ENCODE measurements around the gene MGAT5B. TPM values are rescaled to one million over a fixed set of nuclear protein-coding genes. Genes with fewer than 3 reads are reported as not detected.

Gene MGAT5B
- total and polyA plus RNA-seq, 10 of the 15 experiments (the other 5 are each of a cell fraction or from before 2014, with no cell fraction given) = 0.13 TPM; not detected in 9

DNA sequence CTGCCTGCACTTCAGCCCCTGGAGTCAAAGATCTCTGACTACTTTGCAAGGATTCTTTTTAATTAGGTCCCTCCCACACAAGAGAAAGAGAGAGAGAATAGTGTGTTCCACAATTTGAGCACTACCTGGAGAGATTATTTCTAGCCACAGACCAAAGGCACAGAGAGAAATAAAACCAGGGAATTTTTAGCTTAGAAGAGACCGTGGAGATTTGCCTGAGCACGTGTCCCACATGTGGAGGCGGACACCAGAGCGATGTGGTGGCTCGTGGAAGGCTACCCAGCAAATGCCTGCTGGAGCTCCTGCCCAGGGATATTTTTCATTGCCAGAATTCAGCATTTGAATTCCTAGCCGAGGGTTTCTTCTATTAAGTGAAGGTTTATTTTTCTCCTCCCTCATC, 50.6 kb downstream of the MGAT5B start:
- no peak for ATAC-seq
- TF ChIP-seq, protein P1, sequence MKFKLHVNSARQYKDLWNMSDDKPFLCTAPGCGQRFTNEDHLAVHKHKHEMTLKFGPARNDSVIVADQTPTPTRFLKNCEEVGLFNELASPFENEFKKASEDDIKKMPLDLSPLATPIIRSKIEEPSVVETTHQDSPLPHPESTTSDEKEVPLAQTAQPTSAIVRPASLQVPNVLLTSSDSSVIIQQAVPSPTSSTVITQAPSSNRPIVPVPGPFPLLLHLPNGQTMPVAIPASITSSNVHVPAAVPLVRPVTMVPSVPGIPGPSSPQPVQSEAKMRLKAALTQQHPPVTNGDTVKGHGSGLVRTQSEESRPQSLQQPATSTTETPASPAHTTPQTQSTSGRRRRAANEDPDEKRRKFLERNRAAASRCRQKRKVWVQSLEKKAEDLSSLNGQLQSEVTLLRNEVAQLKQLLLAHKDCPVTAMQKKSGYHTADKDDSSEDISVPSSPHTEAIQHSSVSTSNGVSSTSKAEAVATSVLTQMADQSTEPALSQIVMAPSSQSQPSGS (IDR thresholded peaks at IDR 0.05; ENCODE audit: low read length) = no peak
- TF ChIP-seq CHD1 (IDR thresholded peaks at IDR 0.05; ENCODE audit: low read depth, low read length) (no peak), JUNB (IDR thresholded peaks at IDR 0.05) (no peak), EZH2 (IDR thresholded peaks at IDR 0.05; ENCODE audit: borderline replicate concordance, control insufficient read depth, low read depth, low read length) (no peak), SUPT20H (IDR thresholded peaks at IDR 0.05; ENCODE audit: borderline replicate concordance, control insufficient read depth, low read depth, low read length) (no peak), NFIC (IDR thresholded peaks at IDR 0.05; ENCODE audit: low read depth, low read length) (no peak), NFYB (IDR thresholded peaks at IDR 0.05; ENCODE audit: insufficient read depth, low read depth, low read length) (no peak), CREB1 (IDR thresholded peaks at IDR 0.05; ENCODE audit: low read depth) (no peak), SP1 (IDR thresholded peaks at IDR 0.05; ENCODE audit: low read depth, low read length) (no peak), RUNX3 (IDR thresholded peaks at IDR 0.05; ENCODE audit: low read length) (no peak), MYC (IDR thresholded peaks at IDR 0.05; ENCODE audit: insufficient read depth, insufficient read length, insufficient replicate concordance, low read length, severe bottlenecking) (no peak), RCOR1 (conservative IDR thresholded peaks at IDR 0.05; ENCODE audit: low read depth, low read length) (no peak), BMI1 (IDR thresholded peaks at IDR 0.05; ENCODE audit: borderline replicate concordance) (no peak), KAT2A (conservative IDR thresholded peaks at IDR 0.05; ENCODE audit: control insufficient read depth, low read depth, low read length) (no peak), HCFC1 (IDR thresholded peaks at IDR 0.05; ENCODE audit: low read length) (no peak)
- TF ChIP-seq, protein P2, sequence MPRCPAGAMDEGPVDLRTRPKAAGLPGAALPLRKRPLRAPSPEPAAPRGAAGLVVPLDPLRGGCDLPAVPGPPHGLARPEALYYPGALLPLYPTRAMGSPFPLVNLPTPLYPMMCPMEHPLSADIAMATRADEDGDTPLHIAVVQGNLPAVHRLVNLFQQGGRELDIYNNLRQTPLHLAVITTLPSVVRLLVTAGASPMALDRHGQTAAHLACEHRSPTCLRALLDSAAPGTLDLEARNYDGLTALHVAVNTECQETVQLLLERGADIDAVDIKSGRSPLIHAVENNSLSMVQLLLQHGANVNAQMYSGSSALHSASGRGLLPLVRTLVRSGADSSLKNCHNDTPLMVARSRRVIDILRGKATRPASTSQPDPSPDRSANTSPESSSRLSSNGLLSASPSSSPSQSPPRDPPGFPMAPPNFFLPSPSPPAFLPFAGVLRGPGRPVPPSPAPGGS (IDR thresholded peaks at IDR 0.05; ENCODE audit: borderline replicate concordance, insufficient read depth, low read depth, low read length, poor library complexity, severe bottlenecking) = no peak
- TF ChIP-seq, protein P3, sequence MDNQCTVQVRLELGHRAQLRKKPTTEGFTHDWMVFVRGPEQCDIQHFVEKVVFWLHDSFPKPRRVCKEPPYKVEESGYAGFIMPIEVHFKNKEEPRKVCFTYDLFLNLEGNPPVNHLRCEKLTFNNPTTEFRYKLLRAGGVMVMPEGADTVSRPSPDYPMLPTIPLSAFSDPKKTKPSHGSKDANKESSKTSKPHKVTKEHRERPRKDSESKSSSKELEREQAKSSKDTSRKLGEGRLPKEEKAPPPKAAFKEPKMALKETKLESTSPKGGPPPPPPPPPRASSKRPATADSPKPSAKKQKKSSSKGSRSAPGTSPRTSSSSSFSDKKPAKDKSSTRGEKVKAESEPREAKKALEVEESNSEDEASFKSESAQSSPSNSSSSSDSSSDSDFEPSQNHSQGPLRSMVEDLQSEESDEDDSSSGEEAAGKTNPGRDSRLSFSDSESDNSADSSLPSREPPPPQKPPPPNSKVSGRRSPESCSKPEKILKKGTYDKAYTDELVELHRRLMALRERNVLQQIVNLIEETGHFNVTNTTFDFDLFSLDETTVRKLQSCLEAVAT (IDR thresholded peaks at IDR 0.05) = no peak
- H3K27ac ChIP-seq (ENCODE audit: control insufficient read depth, insufficient read depth) = no peak overlapping the region
- BruUV-seq (replicated peaks) = no TSS peak
- WGBS (ENCODE audit: insufficient coverage, insufficient replicate concordance, low lambda C conversion rate, missing lambda C conversion rate) = 20% methylated on average over 6 of the region's 6 CpGs
- no peak overlapping the region for H2AFZ ChIP-seq (ENCODE audit: control insufficient read depth, low read depth, low read length)
- no peak for FAIRE-seq
- no peaks in the 10 kb centered on the region for H3K79me2 ChIP-seq (ENCODE audit: control insufficient read depth, insufficient read depth, low read length)
- POLR2A ChIA-PET = no interaction called here
- H3K9ac ChIP-seq (ENCODE audit: control insufficient read depth, insufficient read depth, low read length) = no peak overlapping the region
- H3K4me3 ChIP-seq = no peak overlapping the region
- CTCF ChIA-PET = no interaction called here
- no peaks in the 10 kb centered on the region for H3K36me3 ChIP-seq (ENCODE audit: control insufficient read depth in 2 of 2, insufficient read depth in 2 of 2, low read length in 1 of 2)
- no peak for DNase-seq (ENCODE audit: low read depth, low spot score)
- intact Hi-C loops (cut with micrococcal nuclease; ENCODE audit: unreplicated experiment) = no loop called here
- SMC1A ChIA-PET (ENCODE audit: uncharacterized antibody, unreplicated experiment) = no interaction called here
- no peaks in the 10 kb centered on the region for H3K9me3 ChIP-seq (replicated peaks; ENCODE audit: control insufficient read depth, insufficient read depth, low read length)
- no peak overlapping the region for H3K4me2 ChIP-seq (ENCODE audit: control insufficient read depth, insufficient read depth)
- RAD21 ChIA-PET (ENCODE audit: unreplicated experiment) = no interaction called here
- in situ Hi-C loops (cut with MboI) = no loop called here
- H3K27me3 ChIP-seq (replicated peaks in 1 of 2; ENCODE audit: control insufficient read depth in 2 of 2, insufficient read depth in 2 of 2, low read length in 1 of 2) = peaks cover 3 to 7% of the 10 kb centered on the region in 2 experiments; a peak in 3 of 4 replicates
- H3K4me1 ChIP-seq (ENCODE audit: control insufficient read depth, insufficient read depth, low read length) = no peaks in the 10 kb centered on the region
- no peaks in the 10 kb centered on the region for H4K20me1 ChIP-seq (ENCODE audit: control insufficient read depth, insufficient read depth)
